Adrenal gland (tissue), 12 donors: Measurements from ENCODE around the gene DIPK1B. TPM values are rescaled to one million over a fixed set of nuclear protein-coding genes. Genes with fewer than 3 reads are reported as not detected.

Experiments used
- DNase-seq, 7 donors: peaks; one replicate each; pipeline ENCODE4 v3.0.0-alpha.2; 2019 to 2020
- H3K27ac ChIP-seq, 5 donors: fragments of 200-600 bp; sonication (generic) in 4 of 5; 1 replicate in 3 of 5; 2 replicates in 2 of 5; pipeline versions ENCODE4 v1.5.1 to v1.8.0; 2016 to 2020; ENCODE audit warnings: mild to moderate bottlenecking in 1 of 5
- H3K27me3 ChIP-seq: fragments of 200-600 bp; 2 replicates; pipeline ENCODE4 v1.8.0; 2021
- H3K36me3 ChIP-seq, 2 donors: fragments of 200-600 bp; replicated peaks in 1 of 2; 1 replicate in 1 of 2; 2 replicates in 1 of 2; pipeline versions ENCODE4 v1.5.1 to v1.8.0; 2018 to 2022
- H3K4me1 ChIP-seq, 2 donors: fragments of 200-600 bp; replicated peaks in 1 of 2; 1 replicate in 1 of 2; 2 replicates in 1 of 2; pipeline versions ENCODE4 v1.5.1 to v1.8.0; 2018 to 2021
- H3K4me3 ChIP-seq, 4 donors: fragments of 200-600 bp; sonication (generic) in 3 of 4; one replicate each; pipeline ENCODE4 v1.5.1; 2016 to 2018
- H3K9me3 ChIP-seq, 3 donors: fragments of 200-600 bp; sonication (generic) in 1 of 3; replicated peaks in 1 of 3; 1 replicate in 2 of 3; 2 replicates in 1 of 3; pipeline versions ENCODE4 v1.5.1 to v1.8.0; 2016 to 2021
- CTCF ChIP-seq, 6 experiments: fragments of 450-650 bp in 4 of 6; fragments of 200-600 bp in 2 of 6; sonication (generic) in 1 of 6; IDR thresholded peaks; 1 replicate in 5 of 6; 2 replicates in 1 of 6; pipeline versions ENCODE4 v1.5.1 to v1.8.0; 2016 to 2021; ENCODE audit warnings: antibody characterized with exemption in 6 of 6, mild to moderate bottlenecking in 2 of 6, moderate library complexity in 1 of 6
- POLR2A ChIP-seq, 2 donors: fragments of 450-650 bp; IDR thresholded peaks; one replicate each; pipeline ENCODE4 v1.6.1; 2017; ENCODE audit warnings: antibody characterized with exemption in 2 of 2, mild to moderate bottlenecking in 2 of 2, moderate library complexity in 1 of 2
- WGBS, 4 donors: extraction: QIAGEN DNeasy Blood & Tissue Kit in 2 of 4; methylation state at CpG; one replicate each; pipeline versions ENCODE4 v1.1.5 to v1.1.7; 2013 to 2017; 5-methylcytosine and 5-hydroxymethylcytosine counted together
- intact Hi-C, 2 donors: fragments of 100-400 bp; cut with DNase I; formaldehyde crosslinking; loops; one replicate each; pipeline versions ENCODE4 v1.14.1 to v1.15.0; 2022 to 2023
- polyA plus RNA-seq, 3 donors: library from polyadenylated mRNA; stranded (reverse); fragments of 200-250 nt in 2 of 3; fragments of 350-450 nt in 1 of 3; fragmentation: Illumina TruSeq in 1 of 3; extraction: RNeasy Lipid Tissue Mini Kit (QIAGEN cat#74804) in 1 of 3; gene quantifications; one replicate each; pipeline ENCODE4 v1.2.3, GENCODE V29; 2013 to 2014
- total RNA-seq, 9 donors: library from RNA; depleted of rRNA in 4 of 9; stranded (reverse); fragments of >200 nt in 4 of 9; fragments of 120-200 nt in 1 of 9; fragmentation: NEBNext Ultra II Directional in 1 of 9; extraction: Animal tissue kit (Norgen Biotek cat#: 25700) in 1 of 9; gene quantifications; one replicate each; pipeline versions ENCODE4 v1.1.0 to v1.2.4, GENCODE V29; 2013 to 2023
- donor health status: healthy with polysubstance abuse.
- donor health status: Bipolar disorder and iron deficiency.
- donor health status: DM: yes; HTN: yes; CAD: no.
- donor health status: DM: no; HTN: no; CAD: no.
- donor health status: DM: no; HTN: no; CAD: no.
- donor health status: DM: yes; HTN: yes; CAD: no.

The DIPK1B gene
- total and polyA plus RNA-seq, 12 donors, result 1.4 to 19.2 (median 8.3) TPM

- H3K4me3 ChIP-seq, result no peak overlapping the region
- 73 to 85% (median 81%) methylated on average over 12 to 22 of the region's 22 CpGs for WGBS, 4 donors
- DNase-seq, result no peak
- TF ChIP-seq CTCF (IDR thresholded peaks at IDR 0.05) (no peak), POLR2A (IDR thresholded peaks at IDR 0.05) (no peak)
- no peaks in the 10 kb centered on the region for H3K9me3 ChIP-seq
- H3K27ac ChIP-seq, result no peak overlapping the region
- intact Hi-C loops, result no loop called here
- H3K4me1 ChIP-seq, result peaks cover 5 to 11% of the 10 kb centered on the region in 2 donors
- no peaks in the 10 kb centered on the region for H3K36me3 ChIP-seq
- peaks cover 23% of the 10 kb centered on the region for H3K27me3 ChIP-seq
Observed at GRCh38 chr9:136746155-136746490, 33.8 kb downstream of the DIPK1B start.

- Histone ChIP-seq H3K27me3 (peaks cover 20% of the 10 kb centered on the region), H3K9me3 (no peaks in the 10 kb centered on the region), H3K36me3 (no peaks in the 10 kb centered on the region), H3K4me1 (peaks cover 5 to 9% of the 10 kb centered on the region in 2 donors), H3K27ac (no peak overlapping the region), H3K4me3 (no peak overlapping the region)
- intact Hi-C loops, result no loop called here
- DNase-seq, result no peak
- TF ChIP-seq CTCF (IDR thresholded peaks at IDR 0.05) (no peak), POLR2A (IDR thresholded peaks at IDR 0.05) (no peak)
- 83 to 98% (median 94%) methylated on average over 3 to 18 of the region's 18 CpGs for WGBS, 4 donors
Observed at GRCh38 chr9:136746621-136747020, 34.2 kb downstream of the DIPK1B start.

- WGBS, 4 donors, result 85 to 93% (median 91%) methylated on average over 13 to 22 of the region's 22 CpGs
- TF ChIP-seq CTCF (IDR thresholded peaks at IDR 0.05) (no peak), POLR2A (IDR thresholded peaks at IDR 0.05) (no peak)
Observed at GRCh38 chr9:136747161-136748060, 35.0 kb downstream of the DIPK1B start.

GRCh38 chr9:136748201-136748600 is 35.8 kb downstream of the DIPK1B start, which contains the start of gene LCN6:
Gene LCN6, minus strand, starts transcription at chr9:136748525. Its CDS starts 42 bp downstream, at chr9:136748483.
- WGBS, 4 donors, result 70 to 76% (median 70%) methylated on average over 5 to 8 of the region's 8 CpGs
- peaks cover 4% of the 10 kb centered on the region for H3K27me3 ChIP-seq
- H3K36me3 ChIP-seq, result no peaks in the 10 kb centered on the region
- DNase-seq, result no peak
- H3K4me3 ChIP-seq, result no peak within 1 kb of the TSS
- no peak within 1 kb of the TSS for H3K27ac ChIP-seq
- H3K4me1 ChIP-seq, result peaks cover 5 to 9% of the 10 kb centered on the region in 2 donors
- TF ChIP-seq POLR2A (IDR thresholded peaks at IDR 0.05) (no peak), CTCF (IDR thresholded peaks at IDR 0.05) (no peak)
- intact Hi-C loops, result no loop called here
- no peaks in the 10 kb centered on the region for H3K9me3 ChIP-seq

More at GRCh38 chr9:136747161-136748060, 35.0 kb downstream of the DIPK1B start:
- DNase-seq, result no peak
- Histone ChIP-seq H3K27me3 (peaks cover 12% of the 10 kb centered on the region), H3K36me3 (no peaks in the 10 kb centered on the region), H3K4me1 (peaks cover 5 to 9% of the 10 kb centered on the region in 2 donors), H3K4me3 (no peak overlapping the region), H3K27ac (no peak overlapping the region), H3K9me3 (no peaks in the 10 kb centered on the region)
- intact Hi-C loops, result no loop called here
